HG03571 (cell line): Measurements from ENCODE around the gene HMG20A.
"Not testable (repeated sequence)": the region's sequence is repeated elsewhere in the genome, so short reads cannot be mapped to it uniquely, and the experiment has no call there.

ENCODE experiments used
- ATAC-seq: cut with Tn5 transposase; IDR thresholded peaks from one replicate; pipeline ENCODE4 v1.9.1; 2021; ENCODE audit not compliant: unreplicated experiment

Gene HMG20A

GRCh38 chr15:77406173-77406759 is 14.4 kb upstream of the HMG20A start:
- ATAC-seq: not testable (repeated sequence)

GRCh38 chr15:77406846-77407245 is 13.8 kb upstream of the HMG20A start:
- ATAC-seq: no peak

GRCh38 chr15:77409259-77410156 is 11.2 kb upstream of the HMG20A start:
- ATAC-seq: peak; percentile 55

- not testable (repeated sequence) for ATAC-seq
These were observed 10.6 kb upstream of the HMG20A start for GRCh38 chr15:77410157-77410500.

- no peak for ATAC-seq
These were observed 9.7 kb upstream of the HMG20A start for GRCh38 chr15:77410701-77411618.

GRCh38 chr15:77411619-77411976 is 9.1 kb upstream of the HMG20A start:
- ATAC-seq: no peak

- no peak for ATAC-seq
These were observed 7.6 kb upstream of the HMG20A start for GRCh38 chr15:77412972-77413698.

GRCh38 chr15:77413699-77414349 is 6.9 kb upstream of the HMG20A start:
- no peak for ATAC-seq

GRCh38 chr15:77414789-77415442 is 5.8 kb upstream of the HMG20A start:
- no peak for ATAC-seq

- ATAC-seq: no peak
These were observed 5.1 kb upstream of the HMG20A start for GRCh38 chr15:77415450-77416147.

GRCh38 chr15:77416148-77416455 is 4.6 kb upstream of the HMG20A start:
- no peak for ATAC-seq

- no peak for ATAC-seq
These were observed 3.7 kb upstream of the HMG20A start for GRCh38 chr15:77416954-77417353.

- no peak for ATAC-seq
These were observed 3.1 kb upstream of the HMG20A start for GRCh38 chr15:77417602-77418001.

GRCh38 chr15:77418391-77418965 is 2.2 kb upstream of the HMG20A start:
- ATAC-seq: no peak

- peak; percentile 14 for ATAC-seq
These were observed 1.5 kb upstream of the HMG20A start for GRCh38 chr15:77418966-77419835.

- ATAC-seq: peak; percentile 90
These were observed 665 bp upstream of the HMG20A start, which contains the start of gene PEAK1 for GRCh38 chr15:77419836-77420609. TSS of gene PEAK1 (minus strand) at chr15:77420104. CDS start at chr15:77181926, 238,178 bp downstream.

- ATAC-seq: no peak
These were observed 647 bp downstream of the HMG20A start for GRCh38 chr15:77421370-77421700.
